ENCODE measurements around the gene PRR5.

DNA sequence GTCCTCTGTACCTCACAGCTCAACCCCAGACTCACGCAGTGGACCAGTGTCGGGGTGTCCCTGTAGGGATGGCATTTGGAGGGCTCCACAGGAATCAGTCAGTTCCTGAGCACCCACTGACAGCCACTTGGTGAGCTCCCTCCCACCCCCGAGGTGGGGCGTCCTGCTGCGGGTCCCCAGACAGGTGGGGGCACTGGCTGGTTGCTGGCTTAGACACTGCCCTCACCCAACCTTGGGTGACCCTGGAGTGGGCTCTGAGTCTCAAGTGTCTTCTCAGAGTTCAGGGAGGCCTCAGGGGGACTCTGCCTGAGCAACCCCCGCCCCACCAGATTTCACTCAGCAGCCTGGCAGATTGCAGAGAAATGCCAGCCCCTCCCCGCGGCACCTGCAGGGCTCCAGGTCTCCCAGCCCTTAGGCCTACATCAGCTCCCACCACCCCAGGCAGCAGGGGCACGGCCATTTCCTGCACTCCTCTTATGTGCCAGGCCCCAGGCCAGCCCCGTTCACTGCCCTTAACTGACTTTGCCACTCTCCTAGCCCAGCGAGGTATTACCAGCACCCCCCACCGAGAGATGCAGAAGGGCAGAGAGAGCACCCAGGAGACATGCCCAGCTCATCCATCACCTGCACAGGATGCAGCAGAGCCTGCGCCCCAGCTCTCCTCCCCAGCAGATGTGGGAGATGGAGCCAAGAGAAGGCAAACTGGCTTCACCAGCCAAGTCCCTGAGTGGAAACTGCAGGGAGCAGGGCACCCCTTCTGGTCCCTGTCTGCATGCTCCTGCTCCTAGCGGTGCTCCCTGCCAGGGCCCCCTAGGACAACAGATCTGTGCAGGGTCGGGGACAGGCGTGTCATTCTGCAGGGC, 2.4 kb downstream of the PRR5 start:
- TF ChIP-seq, protein P1, sequence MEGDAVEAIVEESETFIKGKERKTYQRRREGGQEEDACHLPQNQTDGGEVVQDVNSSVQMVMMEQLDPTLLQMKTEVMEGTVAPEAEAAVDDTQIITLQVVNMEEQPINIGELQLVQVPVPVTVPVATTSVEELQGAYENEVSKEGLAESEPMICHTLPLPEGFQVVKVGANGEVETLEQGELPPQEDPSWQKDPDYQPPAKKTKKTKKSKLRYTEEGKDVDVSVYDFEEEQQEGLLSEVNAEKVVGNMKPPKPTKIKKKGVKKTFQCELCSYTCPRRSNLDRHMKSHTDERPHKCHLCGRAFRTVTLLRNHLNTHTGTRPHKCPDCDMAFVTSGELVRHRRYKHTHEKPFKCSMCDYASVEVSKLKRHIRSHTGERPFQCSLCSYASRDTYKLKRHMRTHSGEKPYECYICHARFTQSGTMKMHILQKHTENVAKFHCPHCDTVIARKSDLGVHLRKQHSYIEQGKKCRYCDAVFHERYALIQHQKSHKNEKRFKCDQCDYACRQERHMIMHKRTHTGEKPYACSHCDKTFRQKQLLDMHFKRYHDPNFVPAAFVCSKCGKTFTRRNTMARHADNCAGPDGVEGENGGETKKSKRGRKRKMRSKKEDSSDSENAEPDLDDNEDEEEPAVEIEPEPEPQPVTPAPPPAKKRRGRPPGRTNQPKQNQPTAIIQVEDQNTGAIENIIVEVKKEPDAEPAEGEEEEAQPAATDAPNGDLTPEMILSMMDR (IDR thresholded peaks at IDR 0.05; ENCODE audit: low read depth, low read length), result no peak
- TF ChIP-seq POLR2A (IDR thresholded peaks at IDR 0.05; ENCODE audit: extremely low read depth, insufficient read length), result no peak
- TF ChIP-seq, protein P2, sequence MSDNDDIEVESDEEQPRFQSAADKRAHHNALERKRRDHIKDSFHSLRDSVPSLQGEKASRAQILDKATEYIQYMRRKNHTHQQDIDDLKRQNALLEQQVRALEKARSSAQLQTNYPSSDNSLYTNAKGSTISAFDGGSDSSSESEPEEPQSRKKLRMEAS (IDR thresholded peaks at IDR 0.05; ENCODE audit: low read depth, low read length), result no peak
